K562 (cell line): ENCODE results near the gene ANKRD11. TPM values are rescaled to one million over a fixed set of nuclear protein-coding genes. Genes with fewer than 3 reads are reported as not detected.

Experiments used
- ATF4 ChIP-seq: fragments of 450-650 bp; formaldehyde crosslinking; IDR thresholded peaks from 2 replicates; pipeline ENCODE4 v1.4.0; 2022; ENCODE audit warnings: mild to moderate bottlenecking, moderate library complexity
- CBX8 ChIP-seq: fragments of 200-600 bp; sonication (generic); IDR thresholded peaks from 2 replicates; pipeline ENCODE4 v1.6.1; 2012; ENCODE audit warnings: borderline replicate concordance, mixed run types, low read depth, mild to moderate bottlenecking, moderate library complexity, mixed read lengths, low read length, control low read depth, inconsistent platforms; ENCODE audit not compliant: poor library complexity, severe bottlenecking; ENCODE audit errors: extremely low read depth
- CSDE1 ChIP-seq, 2 experiments: fragments of 450-650 bp; IDR thresholded peaks; 2 replicates each; pipeline ENCODE4 v1.6.1; 2016; ENCODE audit warnings: mild to moderate bottlenecking in 1 of 2
- CUX1 ChIP-seq: fragments of 200-800 bp; sonication (Bioruptor generic); IDR thresholded peaks from 2 replicates; pipeline ENCODE4 v1.6.1; 2016; ENCODE audit warnings: missing genetic modification characterization, missing compliant biosample characterization
- ELK3 ChIP-seq: fragments of 450-650 bp; formaldehyde crosslinking; IDR thresholded peaks from 2 replicates; pipeline ENCODE4 v1.4.0; 2020; ENCODE audit warnings: mild to moderate bottlenecking
- HCFC1 ChIP-seq: IDR thresholded peaks from 2 replicates; pipeline ENCODE4 v1.6.1; 2012; ENCODE audit warnings: low read depth, low read length, improper control_type of control experiment
- HNRNPH1 ChIP-seq: fragments of 200-400 bp; formaldehyde crosslinking; optimal IDR thresholded peaks from 2 replicates; pipeline ENCODE3; 2017; ENCODE audit warnings: low read depth, mild to moderate bottlenecking, low read length, moderate library complexity
- NRF1 ChIP-seq, 2 experiments: fragments of 450-650 bp; IDR thresholded peaks in 1 of 2; conservative IDR thresholded peaks in 1 of 2; 2 replicates each; pipeline ENCODE4 v1.6.1; 2014; ENCODE audit warnings: mild to moderate bottlenecking in 2 of 2
- PCBP1 ChIP-seq: fragments of 200-400 bp; formaldehyde crosslinking; IDR thresholded peaks from 2 replicates; pipeline ENCODE4 v1.6.1; 2018; ENCODE audit warnings: mild to moderate bottlenecking, low read depth, low read length; ENCODE audit not compliant: poor library complexity, severe bottlenecking
- PRDM10 ChIP-seq: fragments of 450-650 bp; IDR thresholded peaks from 2 replicates; pipeline ENCODE4 v1.6.1; 2018; ENCODE audit not compliant: partially characterized antibody
- SIN3A ChIP-seq, 2 experiments: fragments of 150-350 bp in 1 of 2; IDR thresholded peaks; 2 replicates each; pipeline ENCODE4 v1.6.1; 2011 to 2016; ENCODE audit warnings: borderline replicate concordance in 2 of 2, low read depth in 2 of 2, low read length in 2 of 2, mild to moderate bottlenecking in 2 of 2, moderate library complexity in 2 of 2; ENCODE audit not compliant: control insufficient read depth in 1 of 2
- THAP7 ChIP-seq: fragments of 250-450 bp; sonication (Bioruptor Pico); IDR thresholded peaks from 2 replicates; pipeline ENCODE4 v1.5.0; 2021
- TRIM24 ChIP-seq, 2 experiments: fragments of 450-650 bp; IDR thresholded peaks; 2 replicates each; pipeline ENCODE4 v1.6.1; 2016
- ZBTB17 ChIP-seq: fragments of 450-650 bp; formaldehyde crosslinking; IDR thresholded peaks from 2 replicates; pipeline ENCODE4 v1.4.0; 2020; ENCODE audit warnings: mild to moderate bottlenecking
- ZNF764 ChIP-seq: fragments of 250-450 bp; sonication (Bioruptor Pico); IDR thresholded peaks from 2 replicates; pipeline ENCODE4 v1.4.0; 2020; ENCODE audit warnings: low read depth, mild to moderate bottlenecking, moderate library complexity
- ZSCAN29 ChIP-seq: fragments of 450-650 bp; IDR thresholded peaks from 2 replicates; pipeline ENCODE4 v1.6.1; 2017
- polyA plus RNA-seq, 8 experiments: library from polyadenylated mRNA; depleted of rRNA in 4 of 8; stranded (reverse) in 5 of 8; unstranded in 3 of 8; fragments of >200 nt; fragmentation: Nextera tagmentation in 2 of 8; fragmentation: Illumina TruSeq in 1 of 8; extraction: Ambion mirVana in 2 of 8; extraction: Trizol in 1 of 8; gene quantifications; 2 replicates each; pipeline versions ENCODE4 v1.2.1 to v1.2.3, GENCODE V29; 2011 to 2014; ENCODE audit warnings: inconsistent platforms in 1 of 8, missing spikeins in 1 of 8
- total RNA-seq, 7 experiments: library from RNA; depleted of rRNA in 6 of 7; stranded (reverse); fragments of >200 nt in 6 of 7; fragmentation: Illumina TruSeq in 2 of 7; extraction: Trizol in 2 of 7; gene quantifications; 2 replicates each; pipeline versions ENCODE4 v1.2.1 to v1.2.3, GENCODE V29; 2011 to 2021; ENCODE audit warnings: low replicate concordance in 1 of 7

ANKRD11 gene
- total and polyA plus RNA-seq, 9 of the 15 experiments (the other 6 are each of a cell fraction or from before 2014, with no cell fraction given) = 4.7 to 126 (median 31.7) TPM

GRCh38 chr16:89219365-89219764 is 271.0 kb downstream of the ANKRD11 start (continued):
- TF ChIP-seq CUX1 (CRISPR knock-in tag) = no peak
- no peak for TF ChIP-seq HCFC1
- no peak for TF ChIP-seq ELK3 (CRISPR knock-in tag)
- no peak for TF ChIP-seq CBX8
- TF ChIP-seq PRDM10 = peak; percentile 14
- TF ChIP-seq ZSCAN29 = no peak
- no peak for TF ChIP-seq NRF1 (conservative IDR thresholded peaks at IDR 0.05 in 1 of 2, IDR thresholded peaks at IDR 0.05 in 1 of 2)
- TF ChIP-seq THAP7 (CRISPR knock-in tag) = no peak
- no peak; a peak in 1 of 4 replicates for TF ChIP-seq CSDE1 (IDR thresholded peaks at IDR 0.05)
- TF ChIP-seq ATF4 (CRISPR knock-in tag) = no peak
- no peak for TF ChIP-seq ZNF764 (CRISPR knock-in tag)
- no peak for TF ChIP-seq SIN3A (IDR thresholded peaks at IDR 0.05; ENCODE audit: borderline replicate concordance in 2 of 2, control insufficient read depth in 1 of 2, low read depth in 2 of 2, low read length in 2 of 2)
- TF ChIP-seq PCBP1 = no peak
- TF ChIP-seq TRIM24 (IDR thresholded peaks at IDR 0.05) = peak; percentile 52 to 71
- no peak for TF ChIP-seq HNRNPH1
- no peak for TF ChIP-seq ZBTB17 (CRISPR knock-in tag)
